Liver (tissue), 3 donors: ENCODE measurements around the gene COX8A.

Source experiments
- EGR1 ChIP-seq, 2 donors: IDR thresholded peaks; 2 replicates each; pipeline ENCODE4 v1.6.1; 2016 to 2018; ENCODE audit warnings: antibody characterized with exemption in 2 of 2, low read depth in 2 of 2
- ZBTB33 ChIP-seq: IDR thresholded peaks from 2 replicates; pipeline ENCODE4 v1.6.1; 2016; ENCODE audit warnings: antibody characterized with exemption
- TF ChIP-seq, protein P1 (sequence below): fragments of 150-350 bp; IDR thresholded peaks from 2 replicates; pipeline ENCODE4 v1.5.1; 2017; ENCODE audit warnings: improper control_type of control experiment, low read depth, low read length; ENCODE audit not compliant: missing input control
- donor health status: healthy.
- donor health status: healthy.

- TF ChIP-seq, protein P1, sequence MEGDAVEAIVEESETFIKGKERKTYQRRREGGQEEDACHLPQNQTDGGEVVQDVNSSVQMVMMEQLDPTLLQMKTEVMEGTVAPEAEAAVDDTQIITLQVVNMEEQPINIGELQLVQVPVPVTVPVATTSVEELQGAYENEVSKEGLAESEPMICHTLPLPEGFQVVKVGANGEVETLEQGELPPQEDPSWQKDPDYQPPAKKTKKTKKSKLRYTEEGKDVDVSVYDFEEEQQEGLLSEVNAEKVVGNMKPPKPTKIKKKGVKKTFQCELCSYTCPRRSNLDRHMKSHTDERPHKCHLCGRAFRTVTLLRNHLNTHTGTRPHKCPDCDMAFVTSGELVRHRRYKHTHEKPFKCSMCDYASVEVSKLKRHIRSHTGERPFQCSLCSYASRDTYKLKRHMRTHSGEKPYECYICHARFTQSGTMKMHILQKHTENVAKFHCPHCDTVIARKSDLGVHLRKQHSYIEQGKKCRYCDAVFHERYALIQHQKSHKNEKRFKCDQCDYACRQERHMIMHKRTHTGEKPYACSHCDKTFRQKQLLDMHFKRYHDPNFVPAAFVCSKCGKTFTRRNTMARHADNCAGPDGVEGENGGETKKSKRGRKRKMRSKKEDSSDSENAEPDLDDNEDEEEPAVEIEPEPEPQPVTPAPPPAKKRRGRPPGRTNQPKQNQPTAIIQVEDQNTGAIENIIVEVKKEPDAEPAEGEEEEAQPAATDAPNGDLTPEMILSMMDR: no peak
- no peak for TF ChIP-seq ZBTB33
- no peak for TF ChIP-seq EGR1 (IDR thresholded peaks at IDR 0.05; ENCODE audit: low read depth in 2 of 2)
These were observed 34.0 kb downstream of the COX8A start for GRCh38 chr11:64008283-64008913.
